SU-DHL-6 (cell line): Measurements from ENCODE around the gene CLPX.

ENCODE experiments used
- H2AFZ ChIP-seq: fragments of 200-600 bp; sonication (generic); 2 replicates; pipeline ENCODE4 v1.6.1; 2014; ENCODE audit warnings: low read depth, mild to moderate bottlenecking, moderate library complexity, mixed read lengths, antibody characterized with exemption, low read length; ENCODE audit not compliant: severe bottlenecking
- H3F3A ChIP-seq: fragments of 200-600 bp; shearing (Covaris generic); 2 replicates; pipeline ENCODE4 v1.6.0; 2016; ENCODE audit warnings: antibody characterized with exemption, mild to moderate bottlenecking; ENCODE audit not compliant: insufficient read depth
- H3K27ac ChIP-seq: fragments of 200-600 bp; sonication (generic); 2 replicates; pipeline ENCODE4 v1.5.1; 2016; ENCODE audit warnings: low read depth, mild to moderate bottlenecking, low read length, moderate library complexity, mixed read lengths
- H3K27me3 ChIP-seq: fragments of 200-600 bp; sonication (generic), shearing (Covaris generic); 2 replicates; pipeline ENCODE4 v1.6.0; 2014; ENCODE audit warnings: mild to moderate bottlenecking, low read length
- H3K36me3 ChIP-seq: fragments of 200-600 bp; sonication (generic); 2 replicates; pipeline ENCODE4 v1.6.1; 2014; ENCODE audit warnings: mild to moderate bottlenecking, low read length, mixed read lengths
- H3K4me2 ChIP-seq: fragments of 300-600, 200-600 bp; shearing (Covaris generic), sonication (generic); 2 replicates; pipeline ENCODE4 v1.6.0; 2014; ENCODE audit warnings: low read length, low read depth, mild to moderate bottlenecking; ENCODE audit not compliant: poor library complexity, severe bottlenecking
- H3K4me3 ChIP-seq: fragments of 200-600 bp; sonication (generic); 2 replicates; pipeline ENCODE4 v1.5.1; 2014; ENCODE audit warnings: antibody characterized with exemption, low read length, mild to moderate bottlenecking, mixed read lengths; ENCODE audit not compliant: insufficient read depth, poor library complexity, severe bottlenecking
- H3K79me2 ChIP-seq: fragments of 200-600 bp; sonication (generic); 2 replicates; pipeline ENCODE4 v1.6.1; 2014; ENCODE audit warnings: mild to moderate bottlenecking, low read length, moderate library complexity; ENCODE audit not compliant: insufficient read depth
- H3K9ac ChIP-seq: fragments of 200-600 bp; sonication (generic); 2 replicates; pipeline ENCODE4 v1.7.0; 2014; ENCODE audit warnings: mild to moderate bottlenecking, low read length
- H3K9me2 ChIP-seq: fragments of 200-600 bp; sonication (generic); replicated peaks from 2 replicates; pipeline ENCODE4 v1.6.1; 2014; ENCODE audit warnings: low read length; ENCODE audit not compliant: insufficient read depth
- H3K9me3 ChIP-seq: fragments of 200-600 bp; sonication (generic); 2 replicates; pipeline ENCODE4 v1.6.1; 2014; ENCODE audit warnings: low read length, mixed read lengths; ENCODE audit not compliant: insufficient read depth
- H4K20me1 ChIP-seq: fragments of 200-600 bp; sonication (generic); 2 replicates; pipeline ENCODE4 v1.6.1; 2014; ENCODE audit warnings: low read depth, mild to moderate bottlenecking, antibody characterized with exemption, low read length, moderate library complexity, mixed read lengths
- CTCF ChIP-seq: fragments of 200-600 bp; sonication (generic); IDR thresholded peaks from one replicate; pipeline ENCODE4 v1.5.1; 2017; ENCODE audit warnings: antibody characterized with exemption, mild to moderate bottlenecking, low read length, moderate library complexity; ENCODE audit not compliant: insufficient read depth, poor library complexity, severe bottlenecking
- EZH2phosphoT487 ChIP-seq: fragments of 200-600 bp; sonication (generic), shearing (Covaris generic); conservative IDR thresholded peaks from 2 replicates; pipeline ENCODE4 v1.6.1; 2018; ENCODE audit warnings: mild to moderate bottlenecking, antibody characterized with exemption, low read length, moderate library complexity, mixed read lengths

CLPX gene

GRCh38 chr15:65209701-65210643, 24.8 kb upstream of the CLPX start:
- Histone ChIP-seq H3K4me2 (no peak overlapping the region), H2AFZ (no peak overlapping the region), H3K9ac (no peak overlapping the region), H3K9me2 (no peaks in the 10 kb centered on the region), H3K9me3 (no peaks in the 10 kb centered on the region), H3K4me3 (no peak overlapping the region), H3K79me2 (no peaks in the 10 kb centered on the region), H4K20me1 (no peaks in the 10 kb centered on the region), H3K27ac (no peak overlapping the region), H3F3A (no peaks in the 10 kb centered on the region), H3K36me3 (no peaks in the 10 kb centered on the region), H3K27me3 (no peaks in the 10 kb centered on the region)
- TF ChIP-seq EZH2phosphoT487 (no peak), CTCF (no peak)

GRCh38 chr15:65208647-65209046, 23.5 kb upstream of the CLPX start:
- H3F3A ChIP-seq: no peaks in the 10 kb centered on the region
- H3K27me3 ChIP-seq: no peaks in the 10 kb centered on the region
- H3K4me2 ChIP-seq: no peak overlapping the region
- H4K20me1 ChIP-seq: no peaks in the 10 kb centered on the region
- H3K9me2 ChIP-seq: no peaks in the 10 kb centered on the region
- H3K27ac ChIP-seq: no peak overlapping the region
- TF ChIP-seq EZH2phosphoT487: no peak
- no peak for TF ChIP-seq CTCF
- no peaks in the 10 kb centered on the region for H3K36me3 ChIP-seq
- no peak overlapping the region for H2AFZ ChIP-seq
- H3K9ac ChIP-seq: no peak overlapping the region
- no peaks in the 10 kb centered on the region for H3K9me3 ChIP-seq
- no peaks in the 10 kb centered on the region for H3K79me2 ChIP-seq
- no peak overlapping the region for H3K4me3 ChIP-seq

GRCh38 chr15:65207280-65207840, 22.2 kb upstream of the CLPX start:
- Histone ChIP-seq H3K79me2 (no peaks in the 10 kb centered on the region), H3K4me2 (no peak overlapping the region), H3K4me3 (no peak overlapping the region), H3K27ac (no peak overlapping the region), H3K9me2 (no peaks in the 10 kb centered on the region), H3K9ac (no peak overlapping the region), H4K20me1 (no peaks in the 10 kb centered on the region), H3K27me3 (no peaks in the 10 kb centered on the region), H3K36me3 (no peaks in the 10 kb centered on the region), H3K9me3 (no peaks in the 10 kb centered on the region), H2AFZ (no peak overlapping the region), H3F3A (no peaks in the 10 kb centered on the region)
- TF ChIP-seq CTCF: no peak
- TF ChIP-seq EZH2phosphoT487: no peak
